Activated naive CD4-positive, alpha-beta T cell treated with anti-CD3 and anti-CD28 coated beads, Interleukin-2, amount 10 ng/mL, durations not matched to agents 7 days and 5 days (primary cell): Measurements from ENCODE around the gene OSTM1.

ENCODE experiments used
- CTCF ChIA-PET: fragments of 350-600 bp; sonication (Branson Sonifier 250); formaldehyde crosslinking; loops from one replicate; lab custom pipeline; 2021; ENCODE audit warnings: antibody characterized with exemption; lab: Charles Lee
- DNase-seq: peaks from one replicate; pipeline ENCODE4 v3.0.0-alpha.2; 2020
- H3K27ac Mint-ChIP-seq: one replicate; pipeline ENCODE4 v1.8.0; 2021; ENCODE audit warnings: mild to moderate bottlenecking, moderate library complexity, mixed read lengths
- H3K27me3 Mint-ChIP-seq: one replicate; pipeline ENCODE4 v1.8.0; 2021; ENCODE audit warnings: mild to moderate bottlenecking, mixed read lengths
- H3K36me3 Mint-ChIP-seq: one replicate; pipeline ENCODE4 v1.8.0; 2021; ENCODE audit warnings: mixed read lengths
- H3K4me1 Mint-ChIP-seq: one replicate; pipeline ENCODE4 v1.8.0; 2021; ENCODE audit warnings: mixed read lengths
- H3K4me3 Mint-ChIP-seq: one replicate; pipeline ENCODE4 v1.8.0; 2021; ENCODE audit warnings: mild to moderate bottlenecking, moderate library complexity, mixed read lengths
- H3K9me3 Mint-ChIP-seq: one replicate; pipeline ENCODE4 v1.8.0; 2021; ENCODE audit warnings: mixed read lengths

Gene OSTM1

GRCh38 chr6:108114841-108115597 lies 40.5 kb upstream of the OSTM1 start:
- Mint-ChIP-seq H3K36me3 (peaks cover 1% of the 10 kb centered on the region), H3K27ac (no peak overlapping the region), H3K4me3 (peak overlapping the region; percentile 53), H3K27me3 (peaks cover 98% of the 10 kb centered on the region), H3K4me1 (peaks cover 47% of the 10 kb centered on the region), H3K9me3 (no peaks in the 10 kb centered on the region)
- DNase-seq, result peak; percentile 55
- CTCF ChIA-PET, result interaction anchor here (0.6 to 5.0 kb wide), 5 partner anchors 18 to 427 kb away, joined by 3 to 37 read pairs (median 4); no protein-coding TSS in a partner anchor

- DNase-seq, result peak; percentile 30
- peaks cover 96% of the 10 kb centered on the region for H3K27me3 Mint-ChIP-seq
- CTCF ChIA-PET, result interaction anchor here (1.1 to 5.0 kb wide), 4 partner anchors 20 to 415 kb away, joined by 3 to 37 read pairs (median 5); no protein-coding TSS in a partner anchor
- H3K4me1 Mint-ChIP-seq, result peaks cover 40% of the 10 kb centered on the region
- H3K36me3 Mint-ChIP-seq, result peaks cover 1% of the 10 kb centered on the region
- H3K9me3 Mint-ChIP-seq, result no peaks in the 10 kb centered on the region
- no peak overlapping the region for H3K27ac Mint-ChIP-seq
- peak overlapping the region; percentile 23 for H3K4me3 Mint-ChIP-seq
These were observed 39.3 kb upstream of the OSTM1 start for GRCh38 chr6:108113557-108114519.

- peaks cover 71% of the 10 kb centered on the region for H3K27me3 Mint-ChIP-seq
- peaks cover 1% of the 10 kb centered on the region for H3K4me1 Mint-ChIP-seq
- CTCF ChIA-PET, result no interaction called here
- no peak overlapping the region for H3K4me3 Mint-ChIP-seq
- no peaks in the 10 kb centered on the region for H3K9me3 Mint-ChIP-seq
- no peak overlapping the region for H3K27ac Mint-ChIP-seq
- no peak for DNase-seq
- H3K36me3 Mint-ChIP-seq, result no peaks in the 10 kb centered on the region
These were observed 33.8 kb upstream of the OSTM1 start for GRCh38 chr6:108108374-108108773.

- Mint-ChIP-seq H3K27me3 (peaks cover 59% of the 10 kb centered on the region), H3K4me3 (no peak overlapping the region), H3K9me3 (no peaks in the 10 kb centered on the region), H3K36me3 (no peaks in the 10 kb centered on the region), H3K27ac (no peak overlapping the region), H3K4me1 (no peaks in the 10 kb centered on the region)
- DNase-seq, result no peak
- CTCF ChIA-PET, result no interaction called here
These were observed 32.6 kb upstream of the OSTM1 start for GRCh38 chr6:108107102-108107501.

- CTCF ChIA-PET, result no interaction called here
- no peaks in the 10 kb centered on the region for H3K9me3 Mint-ChIP-seq
- H3K27me3 Mint-ChIP-seq, result peaks cover 55% of the 10 kb centered on the region
- no peaks in the 10 kb centered on the region for H3K36me3 Mint-ChIP-seq
- no peaks in the 10 kb centered on the region for H3K4me1 Mint-ChIP-seq
- H3K27ac Mint-ChIP-seq, result no peak overlapping the region
- H3K4me3 Mint-ChIP-seq, result no peak overlapping the region
- DNase-seq, result no peak
These were observed 32.2 kb upstream of the OSTM1 start for GRCh38 chr6:108106694-108107093.

GRCh38 chr6:108106261-108106660 lies 31.7 kb upstream of the OSTM1 start:
- no peak overlapping the region for H3K27ac Mint-ChIP-seq
- no peaks in the 10 kb centered on the region for H3K36me3 Mint-ChIP-seq
- CTCF ChIA-PET, result no interaction called here
- no peaks in the 10 kb centered on the region for H3K4me1 Mint-ChIP-seq
- no peak overlapping the region for H3K4me3 Mint-ChIP-seq
- no peak for DNase-seq
- no peaks in the 10 kb centered on the region for H3K9me3 Mint-ChIP-seq
- H3K27me3 Mint-ChIP-seq, result peaks cover 51% of the 10 kb centered on the region

GRCh38 chr6:108105571-108105970 lies 31.0 kb upstream of the OSTM1 start:
- Mint-ChIP-seq H3K4me1 (no peaks in the 10 kb centered on the region), H3K27me3 (peaks cover 49% of the 10 kb centered on the region), H3K9me3 (no peaks in the 10 kb centered on the region), H3K4me3 (no peak overlapping the region), H3K27ac (no peak overlapping the region), H3K36me3 (no peaks in the 10 kb centered on the region)
- CTCF ChIA-PET, result no interaction called here
- no peak for DNase-seq

- H3K9me3 Mint-ChIP-seq, result no peaks in the 10 kb centered on the region
- H3K4me1 Mint-ChIP-seq, result no peaks in the 10 kb centered on the region
- H3K4me3 Mint-ChIP-seq, result no peak overlapping the region
- DNase-seq, result no peak
- H3K27me3 Mint-ChIP-seq, result peaks cover 35% of the 10 kb centered on the region
- CTCF ChIA-PET, result no interaction called here
- no peaks in the 10 kb centered on the region for H3K36me3 Mint-ChIP-seq
- H3K27ac Mint-ChIP-seq, result no peak overlapping the region
These were observed 28.4 kb upstream of the OSTM1 start for GRCh38 chr6:108102965-108103364.

GRCh38 chr6:108100003-108100402 lies 25.5 kb upstream of the OSTM1 start:
- Mint-ChIP-seq H3K27ac (no peak overlapping the region), H3K36me3 (no peaks in the 10 kb centered on the region), H3K4me3 (no peak overlapping the region), H3K27me3 (peaks cover 29% of the 10 kb centered on the region), H3K4me1 (no peaks in the 10 kb centered on the region), H3K9me3 (no peaks in the 10 kb centered on the region)
- CTCF ChIA-PET, result no interaction called here
- DNase-seq, result no peak

GRCh38 chr6:108097882-108098281 lies 23.3 kb upstream of the OSTM1 start:
- no peak overlapping the region for H3K4me3 Mint-ChIP-seq
- no peak for DNase-seq
- H3K36me3 Mint-ChIP-seq, result no peaks in the 10 kb centered on the region
- no peak overlapping the region for H3K27ac Mint-ChIP-seq
- H3K4me1 Mint-ChIP-seq, result no peaks in the 10 kb centered on the region
- CTCF ChIA-PET, result no interaction called here
- peaks cover 34% of the 10 kb centered on the region for H3K27me3 Mint-ChIP-seq
- H3K9me3 Mint-ChIP-seq, result no peaks in the 10 kb centered on the region

- Mint-ChIP-seq H3K9me3 (no peaks in the 10 kb centered on the region), H3K4me3 (no peak overlapping the region), H3K27ac (no peak overlapping the region), H3K36me3 (no peaks in the 10 kb centered on the region), H3K27me3 (peaks cover 35% of the 10 kb centered on the region), H3K4me1 (no peaks in the 10 kb centered on the region)
- CTCF ChIA-PET, result no interaction called here
- DNase-seq, result no peak
These were observed 19.3 kb upstream of the OSTM1 start for GRCh38 chr6:108093781-108094300.

- H3K27ac Mint-ChIP-seq, result no peak overlapping the region
- H3K4me1 Mint-ChIP-seq, result no peaks in the 10 kb centered on the region
- no peaks in the 10 kb centered on the region for H3K9me3 Mint-ChIP-seq
- peaks cover 28% of the 10 kb centered on the region for H3K27me3 Mint-ChIP-seq
- no peaks in the 10 kb centered on the region for H3K36me3 Mint-ChIP-seq
- DNase-seq, result no peak
- no peak overlapping the region for H3K4me3 Mint-ChIP-seq
- CTCF ChIA-PET, result no interaction called here
These were observed 16.7 kb upstream of the OSTM1 start for GRCh38 chr6:108091288-108091687.

GRCh38 chr6:108083349-108083748 lies 8.8 kb upstream of the OSTM1 start:
- Mint-ChIP-seq H3K36me3 (no peaks in the 10 kb centered on the region), H3K27me3 (peaks cover 37% of the 10 kb centered on the region), H3K4me1 (peaks cover 5% of the 10 kb centered on the region), H3K27ac (no peak overlapping the region), H3K4me3 (no peak overlapping the region), H3K9me3 (no peaks in the 10 kb centered on the region)
- DNase-seq, result no peak
- CTCF ChIA-PET, result no interaction called here

GRCh38 chr6:108082539-108082938 lies 8.0 kb upstream of the OSTM1 start:
- no peaks in the 10 kb centered on the region for H3K9me3 Mint-ChIP-seq
- peaks cover 39% of the 10 kb centered on the region for H3K27me3 Mint-ChIP-seq
- CTCF ChIA-PET, result no interaction called here
- no peak overlapping the region for H3K4me3 Mint-ChIP-seq
- DNase-seq, result no peak
- peaks cover 5% of the 10 kb centered on the region for H3K4me1 Mint-ChIP-seq
- H3K36me3 Mint-ChIP-seq, result no peaks in the 10 kb centered on the region
- no peak overlapping the region for H3K27ac Mint-ChIP-seq
